ENCODE results near the gene CALN1.
"Not testable (repeated sequence)": the region's sequence is repeated elsewhere in the genome, so short reads cannot be mapped to it uniquely, and the experiment has no call there.

Gene CALN1

DNA sequence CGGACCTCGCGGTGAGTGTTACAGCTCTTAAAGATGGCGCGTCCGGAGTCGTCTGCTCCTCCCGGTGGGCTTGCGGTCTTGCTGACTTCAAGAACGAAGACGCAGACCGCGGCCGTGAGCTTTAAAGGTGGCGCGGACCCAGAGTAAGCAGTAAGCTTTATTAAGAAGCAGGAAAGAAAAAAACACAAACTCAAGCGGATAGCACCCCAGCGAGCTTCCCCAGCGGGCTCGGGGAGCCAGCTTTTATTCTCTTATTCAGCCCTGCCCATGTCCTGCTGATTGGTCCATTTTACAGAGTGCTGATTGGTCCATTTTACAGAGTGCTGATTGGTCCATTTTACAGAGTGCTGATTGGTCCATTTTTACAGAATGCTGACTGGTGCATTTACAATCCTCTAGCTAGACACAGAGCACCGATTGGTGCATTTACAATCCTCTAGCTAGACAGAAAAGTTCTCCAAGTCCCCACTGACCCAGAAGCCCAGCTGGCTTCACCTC, at the start of gene CALN1:
CALN1 (minus strand) TSS at position 218 of the 498 bp plus-strand sequence.
- not testable (repeated sequence) for DNase-seq (ENCODE audit: low read depth, low spot score); H3K27ac ChIP-seq

DNA sequence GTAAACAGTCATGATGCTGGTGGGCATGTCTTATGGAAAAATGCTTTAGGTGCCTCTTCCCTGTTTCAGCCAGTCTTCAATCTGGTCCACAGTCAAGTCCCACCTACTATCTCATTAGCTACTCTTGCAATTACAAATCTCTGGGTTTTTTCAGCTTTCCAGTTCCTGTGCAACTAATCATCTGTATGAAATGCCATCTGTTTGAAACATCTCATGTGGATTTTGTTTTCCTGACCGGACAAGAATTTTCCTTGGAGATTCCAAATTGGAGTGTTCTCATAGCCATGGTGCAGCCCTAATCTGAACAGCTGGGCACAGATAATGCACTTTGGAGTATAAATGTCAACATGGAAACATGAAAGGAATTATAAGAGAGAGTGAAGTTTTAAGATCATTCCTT, 41.3 kb upstream of the CALN1 start:
- no peak overlapping the region for H3K27ac ChIP-seq
- DNase-seq (ENCODE audit: low read depth, low spot score) = no peak

DNA sequence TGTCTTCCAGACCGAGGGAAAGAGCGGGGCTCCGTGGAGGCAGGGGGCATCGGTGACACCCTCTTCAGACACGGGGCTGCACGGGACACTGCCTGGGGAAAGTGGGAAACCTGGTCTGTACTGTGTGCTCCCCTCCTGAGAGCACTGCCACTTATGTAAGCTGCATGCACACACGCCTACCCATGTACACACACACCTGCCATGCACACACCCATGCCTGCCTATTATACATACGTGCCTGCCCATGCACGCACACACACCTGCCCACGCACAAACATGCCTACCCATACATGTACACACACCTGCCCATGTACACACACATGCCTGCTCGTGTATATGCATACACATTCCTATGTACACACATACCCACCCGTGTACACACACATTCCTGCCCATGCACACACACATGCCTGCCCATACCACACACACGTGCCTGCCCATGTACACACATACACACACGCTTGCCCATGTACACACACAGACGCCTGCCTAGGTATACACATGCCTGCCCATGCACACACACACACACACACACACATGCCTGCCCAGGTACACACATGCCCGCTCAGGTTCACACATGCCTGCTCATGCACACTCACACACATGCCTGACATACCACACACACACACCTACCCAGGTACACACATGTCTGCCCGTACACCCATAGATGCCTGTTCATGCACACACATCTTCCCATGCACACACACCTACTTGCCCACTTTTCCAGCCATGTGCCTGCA, 35.5 kb upstream of the CALN1 start:
- no peak overlapping the region for H3K27ac ChIP-seq
- DNase-seq (ENCODE audit: low read depth, low spot score) = no peak

DNA sequence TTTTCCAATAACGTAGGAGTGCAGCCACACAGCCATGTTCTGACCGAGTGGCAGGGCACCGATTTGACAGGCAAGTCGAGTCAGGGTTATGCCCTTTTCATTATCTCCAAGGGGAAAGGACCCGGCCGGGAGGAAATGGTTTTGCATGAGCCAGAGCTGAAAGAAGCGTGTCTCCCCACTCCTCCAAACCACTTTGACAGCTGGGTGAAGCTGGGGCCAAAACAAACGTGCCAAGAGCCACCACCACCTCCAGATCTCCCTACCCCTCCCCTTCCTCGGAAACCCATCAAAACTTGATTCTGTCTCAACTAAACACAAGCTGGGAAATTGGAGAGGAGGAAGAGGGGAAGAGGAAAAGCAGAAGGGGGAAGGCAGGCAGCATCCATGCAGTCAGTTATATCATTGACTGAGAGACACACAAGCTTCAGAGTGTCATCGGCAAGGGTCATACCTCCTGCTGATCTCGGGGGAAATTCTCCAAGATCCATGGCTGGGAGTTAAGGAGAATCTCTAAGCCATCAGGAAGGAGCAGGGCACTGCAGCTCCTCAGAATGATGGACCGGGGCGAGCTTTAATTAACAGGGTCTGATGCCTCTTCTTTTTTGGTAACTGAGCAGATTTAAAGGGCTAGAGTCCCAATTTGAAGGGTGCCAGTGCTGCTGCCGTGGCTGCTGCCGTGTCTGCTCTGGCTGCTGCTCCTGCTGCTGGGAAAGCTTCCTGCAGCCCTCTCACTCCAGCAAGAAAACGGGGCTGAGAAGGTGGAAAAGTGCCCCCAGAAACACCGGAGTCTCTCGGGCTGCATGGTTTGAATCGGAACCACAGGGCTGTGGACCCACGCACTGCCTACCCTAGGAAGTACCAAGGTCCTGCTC, 34.7 kb upstream of the CALN1 start:
- no peak overlapping the region for H3K27ac ChIP-seq
- DNase-seq (ENCODE audit: low read depth, low spot score) = no peak

DNA sequence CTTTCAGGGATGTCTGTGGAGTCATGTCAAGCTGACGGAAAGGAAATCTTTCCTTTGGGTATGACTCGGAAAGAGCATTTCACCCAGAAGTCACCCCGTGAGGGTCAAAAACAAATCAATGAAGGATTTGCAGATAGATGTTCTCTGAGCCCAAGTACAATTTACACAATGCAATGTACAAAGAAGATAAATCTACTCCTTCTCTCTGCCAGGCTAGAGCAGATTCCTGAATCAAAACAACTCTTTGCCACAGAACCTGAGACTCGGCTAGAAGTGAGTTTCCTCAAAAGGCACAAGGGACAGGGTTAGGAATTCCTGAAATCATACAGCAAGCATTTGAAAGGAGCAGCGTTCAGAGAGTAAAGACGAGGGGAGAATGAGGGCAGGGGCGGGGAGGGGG, 34.0 kb upstream of the CALN1 start:
- no peak for DNase-seq (ENCODE audit: low read depth, low spot score)
- no peak overlapping the region for H3K27ac ChIP-seq

DNA sequence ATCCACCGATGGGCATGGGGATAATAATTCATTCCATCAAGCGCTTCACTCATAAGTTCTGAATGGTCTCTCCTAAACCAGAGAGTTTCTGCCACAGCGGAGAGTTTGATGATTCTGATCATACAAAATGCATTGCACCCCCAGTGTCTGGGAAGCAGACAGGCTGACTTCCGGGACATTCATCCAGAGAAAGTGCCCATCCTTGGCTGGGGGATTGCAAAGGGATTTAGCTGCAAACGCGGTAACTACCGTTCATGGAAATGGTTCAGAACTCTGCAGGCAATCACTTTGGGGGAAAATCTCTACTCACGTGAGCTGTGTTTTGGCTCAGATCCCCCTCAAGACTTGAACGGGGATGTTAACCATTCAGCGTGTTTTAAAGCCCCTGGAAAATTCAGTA, 33.4 kb upstream of the CALN1 start:
- DNase-seq (ENCODE audit: low read depth, low spot score) = no peak
- no peak overlapping the region for H3K27ac ChIP-seq

DNA sequence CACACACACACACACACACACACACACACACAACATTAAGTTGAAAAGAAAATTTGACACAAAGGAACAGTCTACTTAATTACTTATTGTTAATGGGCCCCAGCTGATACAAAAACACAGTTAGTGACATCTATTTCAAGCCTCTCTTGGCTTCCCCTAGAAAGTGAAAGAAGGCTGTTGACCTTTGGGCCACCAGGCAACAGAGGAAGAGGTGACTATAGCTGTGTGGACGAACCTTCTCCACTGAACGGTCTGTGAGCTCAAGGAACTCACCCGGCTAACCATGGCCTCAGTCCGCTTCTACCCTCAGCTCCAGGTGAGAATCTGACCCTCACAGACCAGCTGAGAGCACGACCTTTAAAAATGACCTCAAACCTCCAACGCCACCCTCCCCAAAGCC, 32.9 kb upstream of the CALN1 start:
- DNase-seq (ENCODE audit: low read depth, low spot score) = no peak
- no peak overlapping the region for H3K27ac ChIP-seq

DNA sequence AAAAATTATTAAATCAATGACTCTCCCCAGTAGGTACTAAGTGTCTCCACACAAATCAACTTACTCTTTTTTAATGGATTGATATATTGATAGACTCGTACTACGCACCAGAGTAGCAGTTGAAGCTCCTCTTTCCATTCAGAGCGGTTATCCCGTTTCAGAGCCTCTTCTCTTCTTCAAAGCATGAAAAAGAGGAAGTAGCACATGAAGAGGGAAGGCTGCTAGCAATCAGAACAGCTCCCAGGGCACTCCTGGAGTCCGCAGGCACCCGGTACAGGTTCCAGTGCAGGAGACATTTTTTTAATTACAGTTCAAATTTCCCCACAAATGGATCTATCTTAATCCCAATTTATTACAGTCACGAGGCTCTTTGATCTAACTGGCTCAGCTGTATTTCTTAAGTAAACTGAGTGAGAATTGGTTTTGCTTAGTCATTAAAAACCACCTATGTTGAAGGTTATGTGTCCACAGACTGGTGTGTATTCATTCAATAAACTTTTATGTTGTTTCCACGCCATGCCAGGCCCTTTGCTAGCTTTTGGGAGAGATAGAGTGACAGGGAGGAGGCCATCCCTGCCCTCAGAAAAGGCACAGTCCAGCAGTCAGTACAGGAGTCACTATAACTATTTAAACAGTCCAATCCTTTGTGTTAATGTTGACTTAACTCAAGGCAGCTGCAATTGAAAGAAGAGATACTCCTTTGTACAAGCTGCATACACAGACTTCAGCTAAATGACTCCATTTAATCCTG, 32.1 kb upstream of the CALN1 start:
- DNase-seq (ENCODE audit: low read depth, low spot score) = no peak
- H3K27ac ChIP-seq = no peak overlapping the region

DNA sequence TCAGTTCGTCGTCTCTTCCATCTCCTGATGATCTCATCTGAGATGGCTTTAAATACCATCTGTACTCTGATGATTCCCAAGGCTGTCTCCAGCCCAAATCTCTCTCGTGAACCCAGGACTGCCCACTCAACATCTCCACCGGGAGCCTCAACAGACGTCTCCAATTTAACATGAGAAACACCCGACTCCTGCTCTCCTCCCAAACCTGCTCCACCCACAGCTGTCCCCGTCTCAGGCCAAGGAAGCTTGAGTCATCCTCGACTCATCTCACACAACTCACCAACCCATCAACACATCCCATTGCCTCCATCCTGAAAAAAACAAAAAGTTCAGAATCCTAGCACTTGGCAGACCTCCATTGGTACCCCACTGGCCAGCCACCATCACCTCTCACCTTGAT, 29.7 kb upstream of the CALN1 start:
- H3K27ac ChIP-seq = no peak overlapping the region
- no peak for DNase-seq (ENCODE audit: low read depth, low spot score)

DNA sequence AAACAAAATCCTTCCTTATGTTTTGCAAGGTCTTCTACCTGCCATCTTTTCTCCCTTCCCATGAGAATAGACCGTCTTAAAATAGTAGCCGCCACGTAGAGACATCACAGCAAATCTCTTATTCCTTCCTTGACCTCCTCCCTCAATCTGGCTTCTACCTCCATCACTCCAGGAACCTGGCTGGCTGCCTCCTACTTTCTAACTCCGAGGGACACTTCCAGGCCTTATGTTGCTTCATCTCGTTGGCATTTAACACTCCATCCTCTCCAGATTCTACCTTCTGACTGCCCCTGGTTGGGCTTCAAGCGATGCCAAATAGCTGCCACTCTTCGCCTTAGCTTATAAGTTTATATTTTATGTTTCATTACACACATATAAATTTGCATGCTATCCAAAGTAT, 26.4 kb upstream of the CALN1 start:
- H3K27ac ChIP-seq = no peak overlapping the region
- no peak for DNase-seq (ENCODE audit: low read depth, low spot score)

DNA sequence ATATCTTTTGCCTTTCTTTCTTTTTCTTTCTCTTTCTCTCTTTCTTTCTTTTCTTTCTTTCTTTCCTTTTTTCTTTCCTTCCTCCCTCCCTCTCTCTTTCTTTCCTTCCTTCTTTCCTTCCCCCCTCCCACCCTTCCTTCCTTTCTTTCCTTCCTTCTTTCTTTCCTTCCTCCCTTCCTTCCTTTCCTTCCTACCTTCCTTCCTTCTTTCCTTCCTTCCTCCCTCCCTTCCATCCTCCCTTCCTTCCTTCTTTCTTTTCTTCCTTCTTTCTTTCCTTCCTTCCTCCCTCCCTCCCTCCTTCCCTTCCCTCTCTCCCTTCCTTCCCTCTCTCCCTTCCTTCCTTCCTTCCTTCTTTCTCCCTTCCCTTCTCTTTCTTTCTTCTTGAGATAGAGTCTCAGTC, 25.5 kb upstream of the CALN1 start:
- H3K27ac ChIP-seq = no peak overlapping the region
- DNase-seq (ENCODE audit: low read depth, low spot score) = no peak

DNA sequence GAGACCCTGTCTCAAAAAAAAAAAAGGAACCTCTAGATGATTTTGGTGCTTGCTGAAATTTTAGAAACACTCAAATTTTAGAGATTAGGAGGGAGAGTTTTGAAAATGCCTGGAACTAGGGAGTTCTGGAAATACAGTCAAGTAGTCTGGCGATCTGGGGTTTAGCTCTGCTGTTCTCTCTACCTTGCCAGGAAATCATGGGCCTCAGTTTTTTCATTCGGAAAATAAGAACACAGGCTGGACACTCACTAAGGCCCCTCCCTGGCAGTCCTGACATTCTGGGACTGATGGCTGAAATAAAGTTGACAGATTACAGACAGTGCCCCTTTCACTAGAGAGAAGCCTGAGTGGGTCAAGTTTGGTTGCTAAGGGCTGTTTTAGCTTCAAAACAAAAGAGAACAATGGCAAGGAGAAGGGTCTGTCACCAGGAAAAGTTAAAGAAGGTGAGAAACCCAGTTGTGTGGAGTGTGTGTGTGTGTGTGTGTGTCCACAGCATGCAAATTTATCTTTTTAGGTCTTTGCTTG, 25.0 kb upstream of the CALN1 start:
- DNase-seq (ENCODE audit: low read depth, low spot score) = no peak
- H3K27ac ChIP-seq = no peak overlapping the region

DNA sequence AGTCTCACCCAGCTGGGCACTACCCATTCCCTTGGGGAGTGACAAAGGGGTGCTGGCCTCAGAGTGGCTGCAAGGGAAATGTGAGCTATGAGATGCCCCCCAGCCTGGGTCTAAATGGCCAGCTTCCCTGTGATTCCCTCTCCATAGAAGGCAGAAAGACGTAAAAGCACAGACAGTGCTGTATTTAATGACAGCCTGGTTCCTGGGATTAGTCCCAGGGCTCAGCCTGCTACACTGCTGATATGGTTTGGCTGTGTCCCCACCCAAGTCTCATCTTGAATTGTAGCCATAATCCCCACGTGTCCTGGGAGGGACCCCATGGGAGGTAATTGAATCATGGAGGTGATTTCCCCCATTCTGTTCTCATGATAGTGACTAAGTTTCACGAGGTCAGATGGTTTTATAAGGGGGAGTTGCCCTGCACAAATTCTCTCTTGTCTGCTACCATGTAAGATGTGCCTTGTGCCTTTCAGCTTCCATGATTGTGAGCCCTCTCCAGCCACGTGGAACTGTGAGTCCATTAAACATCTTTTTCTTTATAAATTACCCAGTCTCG, 23.9 kb upstream of the CALN1 start:
- no peak overlapping the region for H3K27ac ChIP-seq
- no peak for DNase-seq (ENCODE audit: low read depth, low spot score)

DNA sequence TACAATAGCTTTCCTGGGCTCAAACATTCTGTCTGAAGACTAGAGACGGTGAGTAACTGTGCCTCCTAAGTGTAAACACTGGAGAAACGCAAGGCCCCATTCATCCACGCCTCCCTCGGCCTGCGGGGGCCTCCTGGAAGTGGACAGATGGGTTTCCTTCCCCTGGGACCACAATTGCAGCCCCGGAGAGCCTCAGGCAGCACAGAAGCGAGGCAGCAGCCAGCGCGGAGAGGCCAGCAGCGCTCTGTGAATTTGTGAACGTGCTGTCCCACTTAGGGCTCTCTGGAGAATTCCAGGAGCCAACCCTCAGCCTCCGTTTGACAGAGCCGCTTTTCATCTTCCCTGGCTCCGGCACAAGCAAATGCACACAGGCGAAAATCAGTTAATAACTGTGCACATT, 23.2 kb upstream of the CALN1 start:
- no peak overlapping the region for H3K27ac ChIP-seq
- no peak for DNase-seq (ENCODE audit: low read depth, low spot score)

DNA sequence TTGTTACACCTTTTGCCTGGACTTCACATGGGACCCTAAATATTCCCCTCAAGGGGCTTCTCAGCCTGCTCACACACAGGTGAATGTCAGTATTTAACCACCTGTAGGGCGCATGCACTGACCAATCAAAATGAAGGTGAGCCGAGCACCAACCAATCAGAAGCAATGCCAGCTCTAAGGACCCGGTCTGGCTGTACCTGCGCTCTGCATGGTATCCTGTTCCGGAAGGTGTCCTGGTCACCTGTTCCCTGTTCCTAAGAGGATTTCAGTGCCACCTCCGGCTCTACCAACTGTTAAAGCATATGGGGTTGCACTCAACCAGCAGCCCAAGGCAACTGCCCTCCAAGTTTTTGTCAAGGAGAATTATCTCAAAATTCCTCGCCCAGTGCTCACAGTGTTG, 18.4 kb upstream of the CALN1 start:
- no peak for DNase-seq (ENCODE audit: low read depth, low spot score)
- no peak overlapping the region for H3K27ac ChIP-seq

DNA sequence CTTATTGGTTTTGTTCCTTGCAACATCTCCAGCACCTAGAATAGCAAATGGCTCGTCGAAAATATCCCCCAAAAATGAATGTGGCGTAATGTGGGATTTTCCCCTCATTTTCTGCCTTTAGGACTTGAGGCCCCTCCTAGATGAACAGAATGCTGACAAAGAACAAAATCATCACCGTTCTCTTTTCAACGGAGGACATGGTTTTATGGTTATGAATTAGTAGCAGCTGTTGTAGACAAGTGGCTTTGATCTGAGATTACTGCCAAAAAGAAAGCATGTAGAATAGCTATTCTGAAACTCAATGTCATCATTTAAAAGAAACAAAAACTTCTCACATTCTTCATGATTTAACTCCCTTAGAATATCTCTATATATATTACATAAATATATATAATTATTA, 17.2 kb upstream of the CALN1 start:
- no peak overlapping the region for H3K27ac ChIP-seq
- no peak for DNase-seq (ENCODE audit: low read depth, low spot score)

DNA sequence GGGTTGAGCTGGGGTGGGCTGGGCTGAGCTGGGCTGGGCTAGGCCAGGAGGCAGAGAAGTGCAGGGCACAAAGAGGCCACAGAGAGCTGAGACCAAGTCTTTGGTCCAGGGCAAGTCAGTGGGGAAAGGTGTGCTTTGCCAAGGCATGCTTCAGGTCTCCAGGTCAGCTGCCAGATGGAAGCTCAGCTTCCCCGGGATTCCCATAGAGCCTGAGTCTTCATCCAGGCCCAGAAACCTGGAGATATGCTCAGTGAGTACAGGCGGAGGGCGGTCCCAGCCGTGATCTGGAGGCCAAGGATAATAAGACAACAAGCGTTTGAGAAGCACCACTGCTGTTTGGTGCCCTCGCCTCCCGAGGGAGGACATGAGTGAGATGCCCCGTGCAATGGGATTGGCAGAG, 4.7 kb upstream of the CALN1 start:
- H3K27ac ChIP-seq = no peak overlapping the region
- no peak for DNase-seq (ENCODE audit: low read depth, low spot score)

DNA sequence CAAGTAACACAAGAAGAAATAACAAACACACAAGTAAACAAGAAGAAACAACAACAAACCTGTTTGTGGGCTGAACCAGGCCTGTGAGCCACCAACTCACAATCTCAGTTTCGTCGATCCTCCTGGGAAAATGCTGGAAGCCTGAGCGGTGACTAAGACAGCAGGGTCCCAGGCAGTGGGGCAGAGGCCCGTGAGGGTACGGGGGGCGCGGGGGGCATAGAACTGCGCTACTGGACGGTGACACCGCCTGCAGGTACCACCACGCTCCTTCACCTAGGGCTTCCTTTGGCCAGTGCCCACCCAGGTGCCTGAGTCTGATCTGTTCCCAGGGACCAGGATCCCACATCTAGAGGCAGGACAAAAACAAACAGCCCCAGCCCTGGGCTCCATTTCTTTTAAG, 3.4 kb upstream of the CALN1 start:
- H3K27ac ChIP-seq = no peak overlapping the region
- DNase-seq (ENCODE audit: low read depth, low spot score) = no peak

DNA sequence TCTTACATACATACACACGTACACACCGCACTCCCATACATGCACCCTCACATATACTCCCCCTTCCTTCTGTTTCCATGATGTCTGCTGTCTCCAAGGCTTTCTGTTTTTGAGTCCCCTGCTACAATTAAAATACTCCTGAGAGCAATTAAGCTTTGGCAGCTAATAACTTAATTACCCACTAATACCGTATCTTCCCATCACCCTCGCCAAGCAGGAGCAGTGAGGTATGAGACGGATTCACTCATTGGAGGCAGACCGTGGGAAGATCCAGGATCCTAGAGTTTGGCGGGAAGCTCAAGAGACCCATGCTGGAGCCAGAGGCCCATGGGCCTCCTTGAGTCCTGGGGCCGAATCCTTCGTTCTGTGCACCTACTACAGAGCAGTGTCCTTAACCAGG, 1.7 kb upstream of the CALN1 start:
- DNase-seq (ENCODE audit: low read depth, low spot score) = no peak
- no peak overlapping the region for H3K27ac ChIP-seq

DNA sequence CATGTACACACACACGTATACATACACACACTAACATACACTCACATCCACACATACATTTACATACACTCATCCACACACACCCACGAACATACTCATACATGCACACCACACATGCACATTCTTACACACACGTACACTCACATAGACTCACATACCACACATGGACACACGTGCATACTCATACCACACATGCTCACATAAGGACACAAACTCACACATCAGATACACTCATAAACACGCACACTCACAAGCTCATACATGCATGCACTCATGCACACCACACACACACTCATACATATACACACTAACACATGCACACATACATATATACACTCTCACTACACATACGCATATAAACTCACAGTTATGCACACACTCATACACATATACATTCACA, 1.2 kb upstream of the CALN1 start:
- no peak overlapping the region for H3K27ac ChIP-seq
- no peak for DNase-seq (ENCODE audit: low read depth, low spot score)

Measured in epithelial cell of prostate (primary cell).